GM19455 (cell line): ENCODE data around the gene SALL4.
"Not testable (repeated sequence)": the region's sequence is repeated elsewhere in the genome, so short reads cannot be mapped to it uniquely, and the experiment has no call there.

ENCODE experiments used
- ATAC-seq: cut with Tn5 transposase; IDR thresholded peaks from one replicate; pipeline ENCODE4 v1.9.1; 2021; ENCODE audit not compliant: unreplicated experiment

The SALL4 gene

DNA sequence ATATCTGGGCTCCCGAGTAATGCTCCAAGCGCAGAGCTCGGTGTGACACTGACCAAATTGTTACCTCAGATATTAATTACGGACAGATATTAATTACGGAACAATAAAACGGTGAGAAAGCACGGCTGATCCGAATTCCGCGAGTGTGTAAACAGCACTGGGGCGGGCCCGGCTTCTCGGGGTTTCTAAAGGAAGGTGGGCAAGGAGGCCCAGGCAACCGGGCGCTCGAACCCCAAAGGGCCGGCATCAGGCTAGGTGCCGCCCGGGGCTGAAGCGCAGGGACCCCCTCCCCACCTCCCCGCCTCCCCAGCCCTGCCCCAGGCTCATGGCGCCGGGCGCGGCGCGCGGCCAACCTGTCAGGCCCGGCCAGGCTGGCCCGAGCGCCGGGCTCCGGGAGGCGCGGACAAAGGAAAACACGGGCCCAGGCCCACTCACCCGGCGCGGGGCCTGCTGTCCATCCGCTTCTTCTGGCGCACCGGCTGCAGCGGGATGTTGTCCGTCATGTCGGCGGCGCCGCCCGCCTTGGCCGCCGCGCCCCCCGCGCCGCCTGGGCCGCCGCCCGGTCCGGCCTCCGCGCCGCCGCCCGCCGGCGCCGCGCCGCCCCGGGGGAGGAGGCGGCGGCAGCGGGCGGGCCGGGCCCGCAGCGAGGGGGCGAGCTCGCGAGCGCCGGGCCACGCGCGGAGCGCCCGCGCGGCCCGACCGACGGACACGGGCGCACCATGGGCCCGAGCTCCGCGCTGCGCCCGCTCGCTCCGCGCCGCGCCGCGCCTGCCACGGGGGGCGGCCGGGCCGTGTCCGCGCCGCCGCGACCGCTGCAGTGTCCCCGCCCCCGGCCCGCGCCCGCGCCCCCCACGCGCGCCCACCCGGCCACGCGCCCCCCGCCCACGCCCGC, 34.2 kb downstream of the SALL4 start, which contains the start of gene ATP9A:
TSS of gene ATP9A (minus strand) at position 524 of the 892 bp plus-strand sequence. CDS start at position 503, 21 bp downstream.
- no peak for ATAC-seq

DNA sequence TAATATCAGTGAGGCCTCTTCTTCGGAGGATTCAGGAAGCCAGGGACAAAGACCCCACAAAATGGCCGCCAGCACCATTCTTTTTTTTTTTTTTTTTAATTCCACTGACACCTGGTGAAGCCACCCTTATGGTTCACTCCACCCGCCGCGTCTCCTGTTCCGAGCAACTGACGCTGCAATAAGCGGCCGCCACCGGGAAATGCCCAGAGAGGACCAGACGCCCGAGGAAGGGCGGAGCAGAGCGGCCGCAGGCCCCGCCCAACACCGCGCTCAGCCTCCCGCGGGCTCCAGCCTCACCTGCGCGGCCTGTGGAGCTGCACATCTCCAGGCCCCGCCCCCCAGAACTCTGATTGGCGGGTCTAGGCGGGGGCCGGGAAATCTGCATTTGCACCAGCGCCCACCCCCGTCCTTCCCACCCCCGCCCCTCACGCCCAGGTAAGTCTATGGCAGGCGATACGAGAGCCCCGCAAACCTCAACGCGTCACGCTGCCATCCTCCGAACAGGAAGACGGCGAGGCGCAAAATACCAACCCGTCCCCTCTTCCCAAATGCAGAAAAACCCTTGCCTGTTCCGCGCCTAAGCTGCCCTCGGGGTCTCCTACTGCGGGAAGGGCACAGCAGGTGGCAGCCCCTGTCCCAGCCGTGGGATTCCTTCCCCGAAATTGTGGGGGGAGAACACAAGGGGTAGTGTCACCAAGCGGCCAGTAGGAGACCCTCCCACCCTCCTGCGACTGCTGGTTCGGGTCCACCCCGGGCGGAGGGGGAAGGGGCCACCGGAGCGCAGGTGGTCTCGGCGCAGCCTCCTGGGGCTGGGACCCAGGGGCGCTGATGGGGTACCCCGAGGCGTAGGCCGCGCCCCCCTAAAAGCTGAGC, 35.1 kb downstream of the SALL4 start:
- no peak for ATAC-seq

- ATAC-seq, result not testable (repeated sequence)
These were observed 36.9 kb downstream of the SALL4 start for GRCh38 chr20:51765381-51765780.

DNA sequence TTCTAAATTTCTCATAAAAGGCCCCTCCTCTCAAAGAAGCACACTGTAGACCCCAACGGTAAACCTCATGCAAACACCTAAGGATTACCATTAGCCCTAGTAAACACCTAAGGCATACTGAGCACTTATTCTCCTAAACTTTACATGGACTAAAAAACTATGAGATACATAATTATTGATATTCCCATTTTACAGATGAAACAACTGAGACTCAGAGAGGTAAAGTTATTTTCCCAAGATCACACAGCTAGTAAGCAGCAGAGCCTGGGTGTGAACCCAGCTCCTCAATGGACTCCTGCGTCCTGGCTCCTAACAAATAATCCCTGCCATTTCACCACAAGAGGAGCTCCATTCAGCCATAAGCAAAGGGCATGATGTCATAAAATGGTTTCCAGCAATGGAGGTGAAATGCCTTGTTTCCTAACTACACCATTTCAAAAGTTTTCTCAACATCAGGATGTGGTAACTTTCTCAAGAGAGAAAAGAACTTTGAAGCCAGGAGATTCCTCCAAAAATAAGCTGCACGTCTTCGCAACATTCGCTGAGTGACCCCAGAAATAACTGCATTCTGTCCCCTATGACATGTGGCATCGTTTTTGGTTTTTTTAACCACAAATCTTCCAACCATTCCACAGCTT, 38.2 kb downstream of the SALL4 start:
- no peak for ATAC-seq

- ATAC-seq, result no peak
These were observed 41.3 kb downstream of the SALL4 start for GRCh38 chr20:51760905-51761546.

DNA sequence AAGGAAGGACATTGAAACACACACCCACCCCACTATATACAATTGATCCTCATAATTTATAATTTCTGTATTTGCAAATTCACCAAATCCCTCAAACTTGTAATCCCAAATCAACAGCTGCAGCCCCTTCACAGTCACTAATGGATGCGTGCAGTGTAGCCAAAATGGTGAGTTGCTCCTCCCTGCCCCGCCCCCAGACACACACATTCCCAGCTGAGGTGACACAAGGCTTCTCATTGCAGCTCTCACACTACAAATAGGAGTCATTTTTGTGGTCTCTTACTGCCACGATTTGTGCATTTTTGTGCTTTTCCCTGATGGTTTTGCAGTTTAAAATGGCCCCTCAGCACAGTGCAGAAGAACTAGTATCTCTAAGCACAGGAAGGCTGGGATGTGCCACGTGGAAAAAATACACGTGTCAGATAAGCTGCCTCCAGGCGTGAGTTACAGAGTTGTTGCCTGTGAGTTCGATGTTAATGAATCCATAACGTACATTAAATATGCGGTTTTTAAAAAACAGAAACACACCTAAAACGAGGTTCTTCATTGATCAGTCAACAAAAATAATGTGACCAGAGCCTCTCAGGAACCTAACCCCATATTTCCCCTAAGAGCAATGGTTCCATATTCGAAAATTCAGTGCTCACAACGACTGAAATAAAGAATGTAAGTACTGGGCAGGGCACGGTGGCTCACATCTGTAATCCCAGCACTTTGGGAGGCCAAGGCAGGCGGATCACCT, 42.4 kb downstream of the SALL4 start:
- ATAC-seq, result no peak

DNA sequence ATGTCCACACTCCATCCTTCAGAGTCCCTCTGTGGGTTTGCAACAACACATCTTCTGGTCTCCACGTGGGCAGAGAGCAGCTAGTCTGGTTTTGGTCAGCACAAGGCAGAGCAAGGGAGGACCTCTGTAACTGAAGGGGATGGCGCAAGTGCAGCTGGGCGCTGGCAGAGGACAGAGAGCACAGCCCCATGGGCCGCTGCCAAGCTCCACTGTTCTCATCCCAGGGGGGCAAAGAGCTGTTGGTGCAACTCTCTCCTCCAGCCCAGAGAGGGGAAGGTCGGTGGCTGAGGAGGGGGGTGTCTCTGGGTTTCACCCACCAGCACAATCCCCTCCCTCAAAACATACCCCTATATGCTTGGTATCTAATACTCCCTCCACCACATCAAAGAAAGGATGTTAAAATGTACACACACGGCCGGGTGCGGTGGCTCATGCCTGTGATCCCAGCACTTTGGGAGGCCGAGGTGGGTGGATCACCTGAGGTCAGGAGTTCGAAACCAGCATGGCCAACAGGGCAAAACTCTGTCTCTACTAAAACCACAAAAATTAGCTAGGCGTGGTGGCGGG, 43.3 kb downstream of the SALL4 start:
- no peak for ATAC-seq

- no peak for ATAC-seq
These were observed 45.1 kb downstream of the SALL4 start for GRCh38 chr20:51757226-51757625.

DNA sequence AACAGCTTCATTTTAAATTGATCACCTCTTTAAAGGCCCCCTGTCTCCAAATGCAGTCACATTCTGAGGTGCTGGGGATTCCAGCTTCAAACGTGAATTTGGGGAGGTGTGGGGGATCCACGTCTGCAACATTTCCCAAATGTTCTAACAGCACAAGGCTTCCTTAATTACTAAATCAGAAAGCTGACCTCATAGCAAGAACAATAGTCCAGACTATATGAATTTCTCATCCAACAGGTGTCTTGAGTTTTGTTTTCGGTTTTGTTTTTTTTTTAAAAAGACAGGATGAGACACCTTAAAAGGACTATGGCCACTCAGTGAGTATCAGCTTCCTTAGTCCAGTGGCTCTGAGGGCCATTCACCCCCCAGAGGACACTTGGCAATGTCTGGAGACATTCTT, 45.7 kb downstream of the SALL4 start:
- ATAC-seq, result no peak

GRCh38 chr20:51753220-51753619, 49.1 kb downstream of the SALL4 start:
- ATAC-seq, result not testable (repeated sequence)

DNA sequence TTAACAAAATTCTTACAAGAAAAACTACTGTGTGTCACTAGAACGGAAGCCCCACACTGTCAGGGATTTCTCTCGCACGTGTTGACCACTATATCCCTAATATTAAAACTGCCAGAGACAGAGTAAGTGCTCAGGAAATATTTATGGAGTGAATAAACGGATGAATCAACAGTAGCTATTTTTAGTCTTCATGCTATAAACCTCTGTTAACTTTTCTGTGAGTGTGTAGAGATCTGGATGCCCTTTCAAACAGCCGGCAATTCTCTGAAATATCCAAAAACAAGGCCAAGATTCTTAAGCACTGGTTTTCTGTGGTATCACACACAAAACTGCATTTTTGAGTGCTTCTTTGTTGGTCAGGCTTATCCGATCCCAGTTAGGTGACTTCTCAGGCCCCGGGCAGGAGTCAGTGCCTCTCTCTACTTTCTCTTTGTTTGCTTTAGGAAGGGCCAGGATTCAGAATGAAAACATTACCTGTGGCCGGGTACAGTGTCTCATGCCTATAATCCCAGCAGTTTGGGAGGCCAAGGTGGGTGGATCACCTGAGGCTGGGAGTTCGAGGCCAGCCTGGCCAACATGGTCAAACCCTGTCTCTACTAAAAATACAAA, 49.9 kb downstream of the SALL4 start:
- ATAC-seq, result no peak

GRCh38 chr20:51750770-51751388, 51.4 kb downstream of the SALL4 start:
- ATAC-seq, result no peak

- ATAC-seq, result no peak
These were observed 52.1 kb downstream of the SALL4 start for GRCh38 chr20:51750037-51750769.

DNA sequence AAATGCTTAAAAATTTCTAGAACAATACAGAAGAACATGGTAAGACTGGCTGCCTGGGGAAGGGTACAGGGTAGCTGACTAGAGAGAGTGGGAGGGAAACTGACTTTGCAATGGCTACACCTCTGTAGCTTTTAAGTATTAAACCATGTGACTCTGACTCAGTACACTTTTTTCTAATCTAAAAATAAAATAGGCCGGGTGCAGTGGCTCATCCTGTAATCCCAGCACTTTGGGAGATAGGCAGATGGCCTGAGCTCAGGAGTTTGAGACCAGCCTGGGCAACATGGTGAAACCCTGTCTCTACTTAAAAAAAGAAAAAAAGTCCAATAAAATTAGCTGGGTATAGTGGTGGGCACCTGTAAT, 52.7 kb downstream of the SALL4 start:
- no peak for ATAC-seq

DNA sequence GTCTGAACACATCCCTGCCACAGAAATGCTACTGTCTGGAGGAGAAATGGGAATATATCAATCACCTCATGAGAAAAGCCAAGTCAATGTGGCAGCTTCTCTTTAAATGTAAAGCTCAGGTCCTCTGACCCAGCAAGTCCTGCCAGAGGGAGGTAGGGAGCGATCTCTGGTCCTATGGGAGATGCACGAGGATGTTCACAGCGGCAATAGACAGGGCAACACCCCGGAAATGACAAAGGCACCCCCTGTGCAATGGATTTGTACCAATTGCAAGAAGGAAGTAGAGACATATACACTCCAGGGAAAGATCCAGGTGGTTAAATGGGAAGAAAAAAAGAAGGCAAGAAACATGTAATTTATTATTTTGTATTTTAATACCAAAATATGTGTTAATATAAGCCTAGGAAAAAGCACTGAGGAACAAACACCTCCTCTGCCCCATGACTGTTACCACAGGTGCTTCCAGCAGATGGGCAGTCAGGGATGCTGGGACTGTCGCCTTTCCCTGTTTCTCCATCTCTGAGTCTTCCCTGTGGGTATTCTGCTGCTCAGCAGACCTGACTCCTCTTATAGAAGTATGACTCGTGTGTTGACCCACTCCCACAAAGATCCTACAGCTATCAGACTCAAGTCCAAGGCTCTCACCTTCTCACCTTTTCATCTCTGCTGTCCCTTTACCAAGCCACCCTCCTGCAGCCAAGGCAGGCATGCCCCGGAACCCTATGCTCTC, 55.0 kb downstream of the SALL4 start:
- ATAC-seq, result no peak

DNA sequence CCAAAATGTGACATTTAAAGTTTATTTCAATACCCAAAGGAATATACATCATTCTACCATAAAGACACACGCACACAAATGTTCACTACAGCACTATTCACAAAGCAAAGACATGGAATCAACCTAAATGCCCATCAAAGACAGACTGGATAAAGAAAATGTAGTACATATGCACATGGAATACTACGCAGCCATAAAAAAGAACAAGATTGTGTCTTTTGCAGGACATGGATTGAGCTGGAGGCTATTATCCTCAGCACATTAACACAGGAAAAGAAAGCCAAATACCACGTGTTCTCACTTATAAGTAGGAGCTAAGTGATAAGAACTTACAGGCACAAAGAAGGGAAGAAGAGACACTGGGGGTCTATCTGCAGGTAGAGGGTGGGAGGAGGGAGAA, 56.5 kb downstream of the SALL4 start:
- ATAC-seq, result no peak

DNA sequence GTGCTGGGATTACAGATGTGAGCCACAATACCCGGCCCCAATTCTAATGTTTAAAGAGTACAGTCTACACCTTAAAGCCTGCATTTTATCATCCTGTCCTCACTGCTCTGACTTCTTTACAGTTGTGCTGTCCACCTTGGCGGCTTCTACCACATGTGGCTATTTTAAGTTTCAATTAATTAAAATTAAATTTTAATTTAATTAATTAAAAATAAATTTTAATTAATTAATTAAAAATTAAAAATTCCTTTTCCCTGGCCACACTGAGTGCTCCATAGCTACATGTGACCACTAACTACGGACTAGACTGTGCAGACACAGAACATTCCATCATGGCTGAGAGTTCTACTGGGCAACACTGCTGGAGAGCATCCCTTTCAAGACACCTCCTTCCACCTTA, 61.5 kb downstream of the SALL4 start:
- no peak for ATAC-seq

DNA sequence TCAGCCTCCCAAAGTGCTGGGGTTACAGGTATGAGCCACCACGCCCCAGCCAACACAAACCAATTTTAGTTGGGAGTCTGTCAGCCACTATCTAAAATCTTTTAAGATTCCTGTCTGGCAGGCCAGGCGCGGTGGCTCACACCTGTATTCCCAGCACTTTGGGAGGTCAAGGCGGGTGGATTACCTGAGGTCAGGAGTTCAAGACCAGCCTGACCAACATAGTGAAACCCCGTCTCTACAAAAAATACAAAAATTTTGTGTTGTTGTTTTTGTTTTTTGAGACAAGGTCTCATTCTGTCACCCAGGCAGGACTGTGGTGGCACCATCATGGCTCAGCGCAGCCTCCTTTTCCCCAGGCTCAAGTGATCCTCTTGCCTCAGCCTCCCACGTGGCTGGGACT, 62.0 kb downstream of the SALL4 start:
- not testable (repeated sequence) for ATAC-seq
